Nephron (organoid): ENCODE measurements around the gene EZR.

Source experiments
- H3K27ac Mint-ChIP-seq, 3 experiments: 2 replicates each; pipeline ENCODE4 v1.8.0; 2020; ENCODE audit warnings: mixed read lengths in 3 of 3, mild to moderate bottlenecking in 2 of 3, moderate library complexity in 1 of 3
- H3K27me3 Mint-ChIP-seq: 2 replicates; pipeline ENCODE4 v1.8.0; 2021; ENCODE audit warnings: low read depth, mild to moderate bottlenecking, moderate library complexity, mixed read lengths
- H3K36me3 Mint-ChIP-seq: 2 replicates; pipeline ENCODE4 v1.8.0; 2020; ENCODE audit warnings: low read depth, mixed read lengths
- H3K4me1 Mint-ChIP-seq: 2 replicates; pipeline ENCODE4 v1.8.0; 2020; ENCODE audit warnings: mixed read lengths
- H3K4me3 Mint-ChIP-seq, 3 experiments: 2 replicates each; pipeline ENCODE4 v1.8.0; 2020; ENCODE audit warnings: mild to moderate bottlenecking in 3 of 3, mixed read lengths in 3 of 3, moderate library complexity in 2 of 3
- H3K9me3 Mint-ChIP-seq: 2 replicates; pipeline ENCODE4 v1.8.0; 2020; ENCODE audit warnings: mixed read lengths
- TF ChIP-seq, protein P1 (sequence below), 3 experiments: fragments of 200-600 bp; sonication (generic); IDR thresholded peaks; one replicate each; pipeline ENCODE4 v1.5.0; 2021; ENCODE audit warnings: antibody characterized with exemption in 3 of 3; ENCODE audit not compliant: unreplicated experiment in 3 of 3

EZR gene

DNA sequence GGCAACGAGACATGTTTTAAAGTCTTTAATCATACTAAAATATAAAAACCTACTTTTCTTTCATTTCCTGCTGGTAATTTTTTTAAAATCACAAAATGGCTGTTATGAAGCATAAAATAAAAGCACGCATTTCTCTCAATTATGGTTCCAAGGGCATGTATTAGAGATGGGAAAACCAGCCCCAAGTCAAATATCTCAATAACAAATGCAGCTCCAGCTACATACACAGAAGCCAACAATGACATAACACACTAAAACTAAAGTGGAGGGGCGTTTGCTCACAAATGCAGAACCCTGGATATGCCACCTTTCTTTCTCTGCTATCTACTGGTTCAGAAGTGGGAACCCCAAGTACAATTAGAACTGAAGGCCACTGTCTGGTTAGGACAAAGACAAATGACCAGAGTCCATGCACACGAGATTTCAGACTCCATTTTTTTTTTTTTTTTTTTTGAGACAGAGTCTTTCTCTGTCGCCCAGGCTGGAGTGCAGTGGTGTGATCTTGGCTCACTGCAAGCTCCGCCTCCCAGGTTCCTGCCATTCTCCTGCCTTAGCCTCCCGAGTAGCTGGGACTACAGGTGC is 27.8 kb downstream of the EZR start:
- peaks cover 17% of the 10 kb centered on the region for H3K4me1 Mint-ChIP-seq
- TF ChIP-seq, protein P1, sequence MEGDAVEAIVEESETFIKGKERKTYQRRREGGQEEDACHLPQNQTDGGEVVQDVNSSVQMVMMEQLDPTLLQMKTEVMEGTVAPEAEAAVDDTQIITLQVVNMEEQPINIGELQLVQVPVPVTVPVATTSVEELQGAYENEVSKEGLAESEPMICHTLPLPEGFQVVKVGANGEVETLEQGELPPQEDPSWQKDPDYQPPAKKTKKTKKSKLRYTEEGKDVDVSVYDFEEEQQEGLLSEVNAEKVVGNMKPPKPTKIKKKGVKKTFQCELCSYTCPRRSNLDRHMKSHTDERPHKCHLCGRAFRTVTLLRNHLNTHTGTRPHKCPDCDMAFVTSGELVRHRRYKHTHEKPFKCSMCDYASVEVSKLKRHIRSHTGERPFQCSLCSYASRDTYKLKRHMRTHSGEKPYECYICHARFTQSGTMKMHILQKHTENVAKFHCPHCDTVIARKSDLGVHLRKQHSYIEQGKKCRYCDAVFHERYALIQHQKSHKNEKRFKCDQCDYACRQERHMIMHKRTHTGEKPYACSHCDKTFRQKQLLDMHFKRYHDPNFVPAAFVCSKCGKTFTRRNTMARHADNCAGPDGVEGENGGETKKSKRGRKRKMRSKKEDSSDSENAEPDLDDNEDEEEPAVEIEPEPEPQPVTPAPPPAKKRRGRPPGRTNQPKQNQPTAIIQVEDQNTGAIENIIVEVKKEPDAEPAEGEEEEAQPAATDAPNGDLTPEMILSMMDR (IDR thresholded peaks at IDR 0.05; ENCODE audit: unreplicated experiment in 3 of 3) = no peak
- peak overlapping the region; percentile 11 to 42 (median 28) for H3K27ac Mint-ChIP-seq
- no peaks in the 10 kb centered on the region for H3K9me3 Mint-ChIP-seq
- no peaks in the 10 kb centered on the region for H3K27me3 Mint-ChIP-seq
- peaks cover 30% of the 10 kb centered on the region for H3K36me3 Mint-ChIP-seq
- no peak overlapping the region for H3K4me3 Mint-ChIP-seq

DNA sequence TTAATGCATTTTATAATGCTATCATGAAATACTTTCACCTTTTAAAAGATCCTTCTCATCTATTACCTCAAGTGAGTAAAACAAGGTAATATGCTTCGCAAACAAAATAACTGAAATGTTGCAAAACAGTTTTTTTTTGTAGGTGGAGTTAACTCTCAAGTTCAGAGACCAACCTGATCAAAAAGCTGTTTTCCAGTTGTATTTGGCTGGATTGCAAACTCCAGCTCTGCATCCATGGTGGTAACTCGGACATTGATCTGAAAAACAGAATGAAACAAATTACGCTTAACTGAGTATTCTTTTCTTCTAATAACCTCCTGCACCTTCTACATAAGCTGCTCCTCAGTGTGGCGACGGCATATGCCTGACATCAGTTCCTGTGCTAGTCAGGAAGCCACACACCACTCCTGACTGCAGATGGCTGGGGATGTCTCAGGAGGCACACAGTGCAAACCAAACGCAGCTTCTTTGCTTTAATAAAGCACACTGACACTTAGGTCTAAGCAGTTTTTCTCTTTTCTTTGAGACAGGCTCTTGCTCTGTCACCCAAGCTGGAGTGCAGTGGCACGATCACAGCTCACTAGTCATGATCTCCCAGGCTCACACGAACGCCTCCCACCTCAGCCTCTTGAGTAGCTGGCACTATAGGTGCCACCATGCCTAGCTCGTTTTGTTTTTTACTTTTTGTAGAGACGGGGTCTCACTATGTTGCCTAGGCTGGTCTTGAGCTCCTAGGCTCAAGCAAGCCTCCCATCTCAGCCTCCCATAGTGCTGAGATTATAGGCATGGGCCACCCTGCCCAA is 29.9 kb downstream of the EZR start:
- TF ChIP-seq, protein P1 (IDR thresholded peaks at IDR 0.05; ENCODE audit: unreplicated experiment in 3 of 3) = no peak
- H3K9me3 Mint-ChIP-seq = no peaks in the 10 kb centered on the region
- H3K27ac Mint-ChIP-seq = peak overlapping the region in 2 of 3 experiments; percentile 6 to 25
- no peak overlapping the region for H3K4me3 Mint-ChIP-seq
- H3K36me3 Mint-ChIP-seq = peaks cover 42% of the 10 kb centered on the region
- peaks cover 8% of the 10 kb centered on the region for H3K4me1 Mint-ChIP-seq
- H3K27me3 Mint-ChIP-seq = no peaks in the 10 kb centered on the region

DNA sequence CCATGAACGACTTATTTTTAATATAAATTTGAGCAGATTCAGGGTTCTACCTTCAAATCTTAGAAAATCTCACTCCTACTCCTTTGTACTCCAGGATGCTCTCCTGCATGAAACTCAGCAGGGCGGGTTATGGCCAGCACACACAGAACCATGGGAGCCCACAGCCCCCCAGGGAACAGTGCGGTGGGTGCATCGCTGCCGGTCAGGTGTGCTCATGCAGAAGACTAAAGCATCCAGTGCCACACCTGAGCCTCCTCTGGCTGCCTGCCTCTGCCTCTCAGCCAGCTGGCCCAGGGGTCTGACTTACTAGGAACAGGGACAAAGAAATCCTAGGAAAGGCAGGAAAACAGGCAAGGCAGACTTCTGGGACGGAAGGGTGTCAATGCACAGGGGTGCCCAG is 31.8 kb downstream of the EZR start:
- Mint-ChIP-seq H3K27me3 (no peaks in the 10 kb centered on the region), H3K9me3 (no peaks in the 10 kb centered on the region), H3K4me3 (no peak overlapping the region), H3K4me1 (peaks cover 8% of the 10 kb centered on the region), H3K36me3 (peaks cover 61% of the 10 kb centered on the region), H3K27ac (no peak overlapping the region)
- TF ChIP-seq, protein P1 (IDR thresholded peaks at IDR 0.05; ENCODE audit: unreplicated experiment in 3 of 3) = no peak

DNA sequence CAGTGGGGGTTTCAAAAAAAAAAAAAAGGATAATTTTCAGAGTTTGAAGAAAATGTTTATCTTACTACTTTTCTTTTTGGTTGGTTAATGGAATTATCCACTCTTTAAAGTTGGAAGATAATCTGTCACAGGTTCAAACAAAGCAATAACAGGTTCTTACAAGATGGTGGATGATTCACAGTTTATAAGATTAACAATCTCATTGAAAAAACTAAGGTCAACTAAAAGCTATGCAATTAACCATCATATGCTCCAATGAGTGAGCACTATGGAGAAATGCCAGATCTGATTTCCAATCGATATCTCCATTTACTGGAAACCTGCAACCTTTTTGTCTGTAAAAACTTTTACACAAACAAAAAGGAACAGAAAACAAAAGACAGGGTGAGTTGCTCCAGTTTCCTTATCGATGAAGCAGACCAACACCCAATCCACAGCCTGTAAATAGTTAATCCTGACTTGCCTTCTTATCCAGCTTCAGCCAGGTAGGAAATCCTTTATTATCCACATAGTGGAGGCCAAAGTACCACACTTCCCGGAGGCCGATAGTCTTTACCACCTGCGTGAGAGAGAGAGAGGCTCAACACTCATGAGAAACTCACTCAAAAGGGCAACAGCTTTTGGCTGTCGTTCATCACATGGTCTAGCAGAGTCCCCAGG is 32.4 kb downstream of the EZR start:
- no peak overlapping the region for H3K27ac Mint-ChIP-seq
- peaks cover 65% of the 10 kb centered on the region for H3K36me3 Mint-ChIP-seq
- H3K27me3 Mint-ChIP-seq = no peaks in the 10 kb centered on the region
- peaks cover 8% of the 10 kb centered on the region for H3K4me1 Mint-ChIP-seq
- TF ChIP-seq, protein P1 (IDR thresholded peaks at IDR 0.05; ENCODE audit: unreplicated experiment in 3 of 3) = no peak
- H3K4me3 Mint-ChIP-seq = no peak overlapping the region
- H3K9me3 Mint-ChIP-seq = no peaks in the 10 kb centered on the region

DNA sequence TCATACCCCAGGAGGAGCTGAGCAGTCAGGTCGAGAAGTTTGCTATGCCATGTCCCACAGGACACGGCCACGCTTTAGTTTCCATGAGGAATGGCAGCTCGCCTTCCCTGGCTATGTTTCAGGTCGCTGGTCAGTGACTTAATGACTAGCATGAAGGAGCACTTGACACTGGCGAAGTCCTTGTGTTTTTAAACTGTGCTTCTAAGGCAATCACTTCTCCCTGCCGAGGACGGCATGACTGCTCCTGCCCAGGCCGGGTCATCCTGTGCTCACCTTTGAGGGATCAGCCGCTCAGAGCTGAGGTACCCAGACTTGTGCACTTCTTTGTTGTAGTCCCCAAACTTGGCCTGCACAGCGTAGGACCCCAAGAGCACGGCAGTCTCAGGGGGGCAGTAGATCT is 34.1 kb downstream of the EZR start:
- H3K4me1 Mint-ChIP-seq = peaks cover 7% of the 10 kb centered on the region
- H3K27ac Mint-ChIP-seq = no peak overlapping the region
- TF ChIP-seq, protein P1 (IDR thresholded peaks at IDR 0.05; ENCODE audit: unreplicated experiment in 3 of 3) = no peak
- H3K27me3 Mint-ChIP-seq = no peaks in the 10 kb centered on the region
- H3K9me3 Mint-ChIP-seq = no peaks in the 10 kb centered on the region
- no peak overlapping the region for H3K4me3 Mint-ChIP-seq
- peaks cover 74% of the 10 kb centered on the region for H3K36me3 Mint-ChIP-seq
